ENCODE data around the gene STK38.

DNA sequence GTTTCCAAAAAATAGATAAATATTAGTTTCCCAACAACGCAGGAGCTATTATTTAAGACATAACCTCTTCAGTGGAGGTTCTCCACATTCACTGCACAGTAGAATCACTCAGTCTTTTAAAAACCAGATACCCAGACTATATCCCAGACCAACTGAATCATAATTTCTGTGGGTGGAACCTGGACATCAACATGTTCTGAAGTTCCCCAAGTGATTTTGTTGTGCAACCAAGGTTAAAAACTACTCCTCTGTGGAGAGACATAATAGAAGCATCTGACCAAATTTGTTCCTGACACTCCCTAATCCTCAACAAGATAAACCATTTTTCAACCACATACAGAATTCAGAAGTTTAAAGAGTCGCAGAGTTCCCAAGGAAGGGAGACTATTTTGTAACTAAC lies 42.3 kb downstream of the STK38 start:
- TF ChIP-seq CTCF (IDR thresholded peaks at IDR 0.05; ENCODE audit: low read length) (no peak), EZH2phosphoT487 (IDR thresholded peaks at IDR 0.05; ENCODE audit: low read length) (no peak)
